ENCODE results near the gene SYMPK.

SYMPK gene

DNA sequence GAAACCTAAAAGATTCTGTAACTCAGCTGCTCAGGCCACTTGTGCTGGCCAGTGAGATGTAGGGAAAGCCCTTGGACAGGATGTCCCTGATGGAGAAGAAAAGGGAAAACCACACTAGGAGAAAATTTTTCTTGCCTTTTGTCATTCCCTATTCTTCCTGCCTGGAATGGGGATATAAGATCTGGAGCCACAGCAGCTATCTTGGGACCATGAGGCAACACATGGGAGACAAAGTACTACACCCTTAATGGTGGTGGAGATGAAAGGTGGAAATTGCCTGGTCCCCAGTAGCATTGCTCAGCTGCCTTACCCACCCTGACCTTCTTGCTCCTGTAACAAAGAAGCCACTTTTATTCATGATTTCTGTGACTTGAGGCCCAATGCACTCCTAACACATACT is 57.2 kb downstream of the SYMPK start:
- no peak for DNase-seq (ENCODE audit: low read depth, low spot score)

GRCh38 chr19:45804959-45805230 is 58.1 kb downstream of the SYMPK start:
- no peak for DNase-seq (ENCODE audit: low read depth, low spot score)

- no peak for DNase-seq (ENCODE audit: low read depth, low spot score)
Observed at GRCh38 chr19:45804140-45804958, 58.6 kb downstream of the SYMPK start.

GRCh38 chr19:45801603-45802175 is 61.3 kb downstream of the SYMPK start:
- DNase-seq (ENCODE audit: low read depth, low spot score), result no peak

GRCh38 chr19:45800070-45800553 is 62.8 kb downstream of the SYMPK start:
- DNase-seq (ENCODE audit: low read depth, low spot score), result no peak

DNA sequence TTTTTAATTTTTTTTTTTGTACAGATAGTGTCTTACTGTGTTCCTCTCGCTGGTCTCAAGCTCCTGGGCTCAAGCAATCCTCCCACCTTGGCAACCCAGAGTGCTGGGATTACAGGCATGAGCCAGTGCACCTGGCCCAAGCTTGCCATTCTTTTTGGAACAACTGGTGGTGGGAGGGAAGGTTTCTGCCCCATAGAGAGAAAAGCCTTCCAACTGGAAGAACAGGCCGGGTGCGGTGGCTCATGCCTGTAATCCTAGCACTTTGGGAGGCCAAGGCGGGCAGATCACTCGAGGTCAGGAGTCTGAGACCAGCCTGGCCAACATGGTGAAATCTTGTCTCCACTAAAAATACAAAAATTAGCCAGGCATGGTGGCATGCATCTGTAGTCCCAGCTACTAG is 63.4 kb downstream of the SYMPK start:
- DNase-seq (ENCODE audit: low read depth, low spot score), result peak; percentile 21

- peak; percentile 72 for DNase-seq (ENCODE audit: low read depth, low spot score)
Observed at GRCh38 chr19:45798995-45799517, 63.9 kb downstream of the SYMPK start.

DNA sequence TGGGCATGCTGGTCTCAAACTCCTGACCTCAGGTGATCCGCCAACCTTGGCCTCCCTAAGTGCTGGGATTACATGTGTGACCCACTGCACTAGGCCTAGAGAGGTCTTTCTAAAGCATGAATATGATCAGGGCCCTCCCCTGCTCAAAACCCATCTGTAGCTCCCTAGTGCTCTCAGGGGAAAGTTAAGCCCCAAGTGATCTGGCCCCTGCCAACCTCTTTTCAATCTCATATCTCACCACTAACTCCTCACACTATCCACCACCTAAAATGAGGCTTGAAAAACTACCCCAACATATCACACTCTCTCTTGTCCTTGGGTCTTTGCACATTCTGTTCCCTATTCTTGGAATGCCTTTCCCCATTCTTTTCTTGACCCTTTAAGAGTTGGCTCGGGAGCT is 68.3 kb downstream of the SYMPK start:
- no peak for DNase-seq (ENCODE audit: low read depth, low spot score)

DNA sequence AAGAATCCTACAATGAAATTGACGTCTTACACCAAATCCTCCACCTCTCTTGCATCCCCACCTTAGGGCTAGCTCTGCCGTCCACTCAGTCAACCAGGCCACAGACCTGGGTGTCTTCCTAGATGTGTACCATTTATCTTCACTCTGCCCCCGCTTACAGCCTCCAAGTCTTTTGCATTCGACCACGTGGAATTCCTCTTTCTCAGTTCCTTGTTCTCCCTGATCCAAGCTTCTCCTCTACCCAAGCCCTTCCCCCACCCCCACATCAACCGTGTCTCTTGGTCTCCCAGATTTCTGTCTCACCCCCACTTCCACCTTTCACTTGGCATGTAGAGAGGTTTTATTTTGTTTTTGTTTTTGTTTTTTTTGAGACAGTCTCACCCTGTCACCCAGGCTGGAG is 69.1 kb downstream of the SYMPK start:
- no peak for DNase-seq (ENCODE audit: low read depth, low spot score)

- no peak for DNase-seq (ENCODE audit: low read depth, low spot score)
Observed at GRCh38 chr19:45793178-45793564, 69.8 kb downstream of the SYMPK start.

DNA sequence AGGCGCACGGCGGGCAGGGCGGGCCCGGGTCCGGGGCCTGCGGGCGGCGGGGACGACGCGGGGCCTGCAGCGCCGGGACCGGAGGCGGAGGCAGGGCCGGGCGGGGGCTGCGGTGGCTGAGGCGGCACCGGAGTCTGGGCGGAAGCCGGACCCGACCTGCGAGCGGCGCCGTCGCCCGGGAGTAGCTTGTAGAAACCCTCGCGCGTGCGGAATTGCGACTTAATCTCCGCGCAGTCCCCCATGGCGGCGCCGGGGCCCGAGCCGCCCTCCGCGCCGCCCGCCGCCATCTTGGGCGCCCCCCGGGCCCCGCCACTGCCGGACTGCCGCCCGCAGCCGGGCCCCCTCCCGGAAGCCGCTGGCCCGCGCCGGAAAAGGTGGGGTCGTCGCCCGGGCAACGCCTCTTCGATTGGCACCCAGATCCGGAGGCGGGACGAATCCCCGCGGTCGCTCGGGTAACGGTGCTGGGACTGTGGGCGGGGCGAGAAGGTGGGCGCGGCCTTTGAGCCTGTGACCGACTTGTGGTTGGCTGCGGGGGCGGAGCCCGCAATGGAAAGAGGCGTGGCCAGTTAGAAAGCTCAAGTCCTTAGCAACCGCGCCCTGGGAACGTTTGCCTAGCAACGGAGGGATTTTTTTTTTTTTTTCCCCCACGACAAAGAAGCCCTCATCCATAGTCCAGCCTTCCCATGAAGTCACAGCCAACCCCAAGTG is 70.3 kb downstream of the SYMPK start, which contains the start of gene DMWD:
Gene DMWD, minus strand, starts transcription at position 376 of the 708 bp plus-strand sequence. Its CDS starts 89 bp downstream, at position 287.
- DNase-seq (ENCODE audit: low read depth, low spot score), result peak; percentile 100

- DNase-seq (ENCODE audit: low read depth, low spot score), result no peak
Observed at GRCh38 chr19:45791744-45792469, 71.0 kb downstream of the SYMPK start.

- DNase-seq (ENCODE audit: low read depth, low spot score), result no peak
Observed at GRCh38 chr19:45790942-45791341, 72.0 kb downstream of the SYMPK start.

DNA sequence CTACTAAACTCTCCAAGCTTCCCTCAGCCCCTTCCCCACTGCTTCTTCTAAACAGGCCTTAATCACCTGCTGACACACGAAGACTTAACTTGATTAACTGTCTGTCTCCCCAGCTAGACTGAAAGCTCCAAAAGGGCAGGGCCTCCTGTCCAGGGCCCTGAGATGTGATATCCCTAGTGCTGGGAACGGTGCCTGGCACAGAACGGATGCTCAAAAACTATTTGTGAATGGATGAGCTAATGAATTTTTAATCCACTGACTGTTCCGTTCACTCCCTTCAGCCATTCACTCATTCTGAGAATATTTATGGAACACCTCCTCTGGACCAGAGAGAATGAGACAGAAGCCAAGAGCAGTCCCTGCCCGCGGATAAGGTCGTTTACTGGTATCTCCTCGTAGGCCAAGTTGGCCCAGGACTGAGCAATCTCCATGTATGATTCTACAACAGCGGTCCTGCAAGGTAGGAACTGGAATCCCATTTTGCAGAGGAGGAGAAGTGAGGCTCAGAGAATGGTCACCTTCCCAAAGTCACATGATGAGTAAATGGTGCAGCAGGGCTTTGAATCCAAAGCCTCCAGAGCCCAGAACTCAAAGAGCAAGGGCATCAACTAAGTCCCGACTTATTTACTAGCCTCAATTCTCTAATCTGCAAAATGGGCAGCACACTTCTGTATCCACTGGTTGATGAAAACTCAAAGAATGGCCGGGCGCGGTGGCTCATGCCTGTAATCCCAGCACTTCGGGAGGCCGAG is 73.7 kb downstream of the SYMPK start:
- DNase-seq (ENCODE audit: low read depth, low spot score), result no peak

DNA sequence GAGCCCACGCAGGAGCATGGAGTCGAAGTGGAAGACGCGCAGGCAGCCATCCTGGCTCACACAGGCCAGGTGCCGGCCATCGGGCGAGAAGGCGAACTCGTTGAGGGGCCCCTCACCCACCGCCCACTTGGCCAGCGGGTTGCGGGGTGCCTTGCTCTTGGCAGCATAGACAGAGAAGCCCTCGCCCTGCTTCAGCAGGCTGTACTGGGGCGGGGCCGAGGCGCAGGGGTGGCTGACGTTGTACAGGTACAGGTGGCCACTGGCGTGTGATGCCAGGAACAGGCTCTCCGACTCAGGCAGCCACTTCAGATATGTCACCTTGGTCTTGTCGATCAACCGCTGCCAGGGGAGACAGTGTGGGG is 76.4 kb downstream of the SYMPK start:
- no peak for DNase-seq (ENCODE audit: low read depth, low spot score)

DNA sequence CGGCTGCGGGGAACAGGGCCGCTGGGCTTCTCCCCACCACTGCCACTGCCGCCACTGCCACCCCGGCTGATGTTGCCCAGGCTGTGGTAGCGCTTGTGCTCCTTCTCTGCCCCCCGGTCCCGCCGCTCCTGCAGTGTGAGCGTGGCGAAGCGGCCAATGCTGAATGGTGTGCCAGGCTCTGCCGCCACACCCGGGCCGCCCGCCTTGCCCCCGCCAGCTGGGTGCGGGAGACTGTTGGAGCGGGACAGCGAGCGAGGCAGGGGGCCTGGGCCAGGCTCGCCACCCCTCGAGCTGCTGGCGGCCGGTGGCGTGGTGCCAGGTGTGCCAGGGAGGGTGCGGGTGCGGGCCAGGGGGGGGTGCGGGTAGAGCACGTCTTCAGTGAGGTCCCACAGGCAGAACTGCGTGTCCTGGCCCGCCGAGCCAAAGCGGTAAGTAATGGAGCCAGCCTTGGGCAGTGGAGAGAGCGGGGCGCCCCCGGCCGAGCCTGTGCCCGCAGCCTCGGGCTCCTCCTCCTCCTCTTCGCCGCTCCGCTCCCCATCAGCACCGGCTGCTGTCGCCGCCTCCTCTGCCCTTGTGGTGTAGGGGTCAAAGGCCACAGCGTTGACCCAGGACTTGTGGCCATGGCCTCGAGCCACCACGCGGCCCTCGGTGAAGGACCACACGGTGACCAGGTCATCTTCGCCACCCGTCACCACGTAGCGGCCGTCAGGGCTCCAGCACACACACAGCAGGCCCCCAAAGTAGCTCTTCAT is 77.0 kb downstream of the SYMPK start:
- no peak for DNase-seq (ENCODE audit: low read depth, low spot score)

GRCh38 chr19:45785097-45785496 is 77.8 kb downstream of the SYMPK start:
- no peak for DNase-seq (ENCODE audit: low read depth, low spot score)

DNA sequence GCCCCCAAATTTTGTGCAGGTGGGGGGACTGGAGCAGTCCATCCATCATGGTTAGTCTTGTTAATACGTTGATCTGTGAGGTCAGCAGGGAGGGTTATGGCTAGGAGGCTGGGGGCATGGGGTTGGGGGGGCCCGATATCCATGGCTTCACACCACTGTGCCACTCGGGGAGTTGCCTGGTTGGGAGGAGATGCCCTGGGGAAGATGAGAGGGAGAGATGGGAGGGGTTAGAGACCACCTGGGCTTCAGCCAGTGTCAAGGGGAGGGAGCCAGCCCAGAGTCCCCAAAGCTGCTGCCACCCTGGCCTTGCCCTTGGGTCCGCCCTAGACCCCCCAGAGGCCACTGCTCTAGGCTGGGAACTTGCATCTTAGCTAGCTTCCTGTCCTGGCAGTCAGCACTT is 78.9 kb downstream of the SYMPK start:
- no peak for DNase-seq (ENCODE audit: low read depth, low spot score)

GRCh38 chr19:45782820-45783785 is 79.8 kb downstream of the SYMPK start:
- peak; percentile 60 for DNase-seq (ENCODE audit: low read depth, low spot score)

All from ELF-1 (cell line).